Measurements from ENCODE around the gene CENPE. TPM values are rescaled to one million over a fixed set of nuclear protein-coding genes. Genes with fewer than 3 reads are reported as not detected.

The CENPE gene
- total and polyA plus RNA-seq, 2 of the 8 experiments (the other 6 are each of a cell fraction or from before 2014, with no cell fraction given), result 2.1 to 49.0 TPM

DNA sequence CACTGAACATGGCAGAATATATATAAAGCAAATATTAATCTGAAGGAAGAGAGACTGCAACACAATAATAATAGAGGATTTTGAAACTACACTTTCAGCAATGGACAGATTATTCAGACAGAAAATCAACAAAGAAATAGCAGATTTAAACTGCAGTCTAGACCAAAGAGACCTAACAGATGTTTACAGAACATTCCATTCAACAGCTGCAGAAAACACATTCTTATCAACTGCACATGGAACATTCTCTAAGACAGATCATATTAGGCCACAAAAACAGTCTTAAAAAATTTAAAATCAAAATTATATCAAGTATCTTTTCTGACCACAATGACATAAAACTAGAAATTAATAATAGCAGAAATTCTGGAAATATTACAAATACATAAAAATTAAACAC, 27.1 kb downstream of the CENPE start:
- no peaks in the 10 kb centered on the region for H3K23me2 ChIP-seq (ENCODE audit: low read depth, low read length)
- no peak overlapping the region for H3K4me2 ChIP-seq (ENCODE audit: insufficient read depth in 1 of 2, low read depth in 2 of 2, low read length in 2 of 2)
- no peaks in the 10 kb centered on the region for H3K79me1 ChIP-seq (ENCODE audit: low read depth, low read length)
- H3K23ac ChIP-seq (ENCODE audit: insufficient read length), result no peak overlapping the region
- no peak overlapping the region for H4K5ac ChIP-seq (ENCODE audit: insufficient read length, low read depth, low read length)
- no peaks in the 10 kb centered on the region for H3K4me1 ChIP-seq (replicated peaks in 1 of 4; ENCODE audit: control insufficient read depth in 3 of 4, insufficient read depth in 4 of 4, low read length in 3 of 4)
- no peak overlapping the region for H2BK20ac ChIP-seq (ENCODE audit: low read length)
- H3K27ac ChIP-seq (ENCODE audit: low read depth, low read length), result no peak overlapping the region
- no peak overlapping the region for H3K14ac ChIP-seq (ENCODE audit: insufficient read length)
- no peak overlapping the region for H4K91ac ChIP-seq (replicated peaks; ENCODE audit: insufficient read length, low read length)
- H4K20me1 ChIP-seq (replicated peaks in 1 of 2; ENCODE audit: control insufficient read depth in 1 of 2, insufficient read depth in 2 of 2, low read length in 2 of 2), result peaks cover 0 to 2% of the 10 kb centered on the region in 2 experiments
- H2BK15ac ChIP-seq (ENCODE audit: low read length), result no peak overlapping the region
- no peak for FAIRE-seq
- H3K9me3 ChIP-seq (ENCODE audit: insufficient read depth in 2 of 2, low read depth in 1 of 2, low read length in 1 of 2), result no peaks in the 10 kb centered on the region
- ChIA-PET POLR2A (ENCODE audit: partially characterized antibody) (no interaction called here), CTCF (ENCODE audit: partially characterized antibody) (interaction anchor here (1.2 kb wide), 1 partner anchor 90 kb away, joined by 3 read pairs; no protein-coding TSS in a partner anchor)
- peaks cover 0 to 29% (median 12%) of the 10 kb centered on the region in 4 experiments; a peak in 6 of 8 replicates for H3K36me3 ChIP-seq (ENCODE audit: control insufficient read depth in 2 of 4, insufficient read depth in 4 of 4, low read length in 3 of 4)
- no peaks in the 10 kb centered on the region for H3K27me3 ChIP-seq (replicated peaks in 1 of 4; ENCODE audit: control insufficient read depth in 3 of 4, extremely low read depth in 1 of 4, insufficient read depth in 3 of 4, low read length in 3 of 4)
- no peak overlapping the region for H2BK12ac ChIP-seq (ENCODE audit: low read depth, low read length)
- H2AK5ac ChIP-seq (ENCODE audit: low read depth, low read length), result no peak overlapping the region
- H3K79me2 ChIP-seq (ENCODE audit: control insufficient read depth in 1 of 2, insufficient read depth in 2 of 2, low read length in 2 of 2), result peaks cover 0 to 9% of the 10 kb centered on the region in 2 experiments; a peak in 1 of 4 replicates
- H3K18ac ChIP-seq (ENCODE audit: extremely low read depth, low read length), result no peak overlapping the region
- H2BK5ac ChIP-seq (ENCODE audit: low read depth, low read length), result no peak overlapping the region
- no peak overlapping the region for H3K9ac ChIP-seq (replicated peaks in 1 of 4; ENCODE audit: extremely low read depth in 1 of 4, low read depth in 3 of 4, low read length in 3 of 4)
- no peak overlapping the region for H3K4me3 ChIP-seq (ENCODE audit: extremely low read depth in 1 of 4, insufficient read depth in 2 of 4, low read depth in 3 of 4, low read length in 4 of 4)
- H4K8ac ChIP-seq (ENCODE audit: extremely low read depth, insufficient read depth, low read length), result no peak overlapping the region
- no peak for DNase-seq (ENCODE audit: low read depth in 1 of 2, low spot score in 2 of 2)
- H3K56ac ChIP-seq (replicated peaks; ENCODE audit: insufficient read length, low read depth, low read length), result no peak overlapping the region
- no peak overlapping the region for H2BK120ac ChIP-seq (replicated peaks; ENCODE audit: low read depth, low read length)
- H3K4ac ChIP-seq (replicated peaks; ENCODE audit: insufficient read length, low read depth, low read length), result no peak overlapping the region
- no peak overlapping the region for H2AFZ ChIP-seq (ENCODE audit: low read length)
- no peak for TF ChIP-seq JUN (IDR thresholded peaks at IDR 0.05; ENCODE audit: low read depth, low read length)
- TF ChIP-seq SP1 (IDR thresholded peaks at IDR 0.05; ENCODE audit: low read depth, low read length), result no peak
- TF ChIP-seq SIN3A (conservative IDR thresholded peaks at IDR 0.05 in 1 of 2, IDR thresholded peaks at IDR 0.05 in 1 of 2; ENCODE audit: low read depth in 1 of 2, low read length in 2 of 2), result no peak
- TF ChIP-seq BACH1 (IDR thresholded peaks at IDR 0.05; ENCODE audit: low read length), result no peak
- TF ChIP-seq KDM1A (IDR thresholded peaks at IDR 0.05; ENCODE audit: borderline replicate concordance, low read length), result no peak
- TF ChIP-seq YY1 (IDR thresholded peaks at IDR 0.05; ENCODE audit: low read depth, low read length), result no peak

Measured in H1 (cell line).